ENCODE measurements around the gene CFAP299. TPM values are rescaled to one million over a fixed set of nuclear protein-coding genes. Genes with fewer than 3 reads are reported as not detected.

Gene CFAP299
- total and polyA plus RNA-seq, 9 of the 15 experiments (the other 6 are each of a cell fraction or from before 2014, with no cell fraction given): 0.09 to 3.0 (median 0.76) TPM

GRCh38 chr4:80360084-80360483 lies 24.6 kb downstream of the CFAP299 start:
- Histone ChIP-seq H3K27me3 (ENCODE audit: control insufficient read depth in 2 of 2, insufficient read depth in 2 of 2, low read length in 2 of 2) (no peaks in the 10 kb centered on the region), H3K9me1 (ENCODE audit: control insufficient read depth, insufficient read depth, low read length) (no peaks in the 10 kb centered on the region), H4K20me1 (replicated peaks; ENCODE audit: control insufficient read depth, insufficient read depth, low read length) (no peaks in the 10 kb centered on the region), H3K4me3 (no peak overlapping the region), H2AFZ (ENCODE audit: low read depth, low read length) (no peak overlapping the region), H3K79me2 (ENCODE audit: control insufficient read depth, insufficient read depth, low read length) (no peaks in the 10 kb centered on the region), H3K9ac (ENCODE audit: insufficient read depth in 1 of 2, low read depth in 2 of 2, low read length in 2 of 2) (no peak overlapping the region), H3K4me2 (ENCODE audit: insufficient read depth, low read length) (no peak overlapping the region), H3K36me3 (ENCODE audit: control insufficient read depth, insufficient read depth, low read length) (no peaks in the 10 kb centered on the region), H3K9me3 (replicated peaks; ENCODE audit: control insufficient read depth, insufficient read depth, low read depth, low read length) (no peaks in the 10 kb centered on the region), H3K27ac (ENCODE audit: extremely low read depth, low read depth, low read length) (no peak overlapping the region), H3K4me1 (replicated peaks in 1 of 2; ENCODE audit: control insufficient read depth in 2 of 2, insufficient read depth in 2 of 2, low read length in 2 of 2) (no peaks in the 10 kb centered on the region)
- POLR2A ChIA-PET: no interaction called here
- CTCF ChIA-PET (ENCODE audit: low intra/inter-chr PET ratio): no interaction called here
- whole genome bisulfite sequencing (ENCODE audit: insufficient coverage, low coverage, missing lambda C conversion rate): 3% methylated on average over 3 of the region's 3 CpGs
- ATAC-seq (no peak), DNase-seq (ENCODE audit: extremely low read depth in 1 of 4, low spot score in 3 of 4) (no peak), FAIRE-seq (no peak)
- intact Hi-C loops (cut with micrococcal nuclease) (loop anchor here (5.0 to 10.0 kb wide), 4 partner anchors 125 to 1408 kb away; no protein-coding TSS in a partner anchor), in situ Hi-C loops (cut with MboI) (loop anchor here (10.0 to 25.0 kb wide), 2 partner anchors 427 to 995 kb away; no protein-coding TSS in a partner anchor)
- no TSS peak for BruUV-seq (replicated peaks)
- no peak for TF ChIP-seq ILF3 (IDR thresholded peaks at IDR 0.05; ENCODE audit: borderline replicate concordance)
- TF ChIP-seq NFATC3 (IDR thresholded peaks at IDR 0.05): no peak
- no peak for TF ChIP-seq PML (IDR thresholded peaks at IDR 0.05; ENCODE audit: low read length)
- no peak for TF ChIP-seq RBM15 (IDR thresholded peaks at IDR 0.05; ENCODE audit: insufficient read depth, low read length)
- no peak for TF ChIP-seq SIX5 (IDR thresholded peaks at IDR 0.05; ENCODE audit: borderline replicate concordance in 1 of 2, insufficient read depth in 1 of 2, low read depth in 1 of 2, low read length in 2 of 2)
- TF ChIP-seq SOX6 (IDR thresholded peaks at IDR 0.05): no peak
- TF ChIP-seq CBX1 (IDR thresholded peaks at IDR 0.05; ENCODE audit: low read depth): no peak
- no peak for TF ChIP-seq CHD1 (IDR thresholded peaks at IDR 0.05; ENCODE audit: low read length)
- TF ChIP-seq, protein P1, sequence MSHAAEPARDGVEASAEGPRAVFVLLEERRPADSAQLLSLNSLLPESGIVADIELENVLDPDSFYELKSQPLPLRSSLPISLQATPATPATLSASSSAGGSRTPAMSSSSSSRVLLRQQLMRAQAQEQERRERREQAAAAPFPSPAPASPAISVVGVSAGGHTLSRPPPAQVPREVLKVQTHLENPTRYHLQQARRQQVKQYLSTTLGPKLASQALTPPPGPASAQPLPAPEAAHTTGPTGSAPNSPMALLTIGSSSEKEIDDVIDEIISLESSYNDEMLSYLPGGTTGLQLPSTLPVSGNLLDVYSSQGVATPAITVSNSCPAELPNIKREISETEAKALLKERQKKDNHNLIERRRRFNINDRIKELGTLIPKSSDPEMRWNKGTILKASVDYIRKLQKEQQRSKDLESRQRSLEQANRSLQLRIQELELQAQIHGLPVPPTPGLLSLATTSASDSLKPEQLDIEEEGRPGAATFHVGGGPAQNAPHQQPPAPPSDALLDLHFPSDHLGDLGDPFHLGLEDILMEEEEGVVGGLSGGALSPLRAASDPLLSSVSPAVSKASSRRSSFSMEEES (CRISPR knock-in tag; IDR thresholded peaks at IDR 0.05): no peak
- TF ChIP-seq, protein P2, sequence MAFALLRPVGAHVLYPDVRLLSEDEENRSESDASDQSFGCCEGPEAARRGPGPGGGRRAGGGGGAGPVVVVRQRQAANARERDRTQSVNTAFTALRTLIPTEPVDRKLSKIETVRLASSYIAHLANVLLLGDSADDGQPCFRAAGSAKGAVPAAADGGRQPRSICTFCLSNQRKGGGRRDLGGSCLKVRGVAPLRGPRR (CRISPR knock-in tag; IDR thresholded peaks at IDR 0.05): no peak
- TF ChIP-seq SAFB2 (IDR thresholded peaks at IDR 0.05; ENCODE audit: borderline replicate concordance, low read depth, low read length, severe bottlenecking): no peak
- TF ChIP-seq MAFK (IDR thresholded peaks at IDR 0.05; ENCODE audit: low read length): no peak

Measured in K562 (cell line).